ENCODE data around the gene CLCNKB.
"Not testable (repeated sequence)": the region's sequence is repeated elsewhere in the genome, so short reads cannot be mapped to it uniquely, and the experiment has no call there.

CLCNKB gene

GRCh38 chr1:16036461-16036860 is 7.1 kb upstream of the CLCNKB start:
- DNase-seq, result not testable (repeated sequence)

GRCh38 chr1:16038620-16038912 is 5.0 kb upstream of the CLCNKB start:
- DNase-seq, result no peak

GRCh38 chr1:16039871-16040270 is 3.7 kb upstream of the CLCNKB start:
- DNase-seq, result not testable (repeated sequence)

GRCh38 chr1:16041200-16041599 is 2.4 kb upstream of the CLCNKB start:
- DNase-seq, result no peak

- no peak for DNase-seq
These were observed 1.5 kb upstream of the CLCNKB start for GRCh38 chr1:16042096-16042495.

- not testable (repeated sequence) for DNase-seq
These were observed 928 bp upstream of the CLCNKB start for GRCh38 chr1:16042654-16043053.

- no peak for DNase-seq
These were observed 368 bp downstream of the CLCNKB start for GRCh38 chr1:16043950-16044349.

GRCh38 chr1:16046842-16047241 is 3.3 kb downstream of the CLCNKB start:
- DNase-seq, result no peak

- no peak for DNase-seq
These were observed 4.4 kb downstream of the CLCNKB start for GRCh38 chr1:16047791-16048475.

GRCh38 chr1:16048573-16049189 is 5.1 kb downstream of the CLCNKB start:
- peak in 1 of 2 experiments; percentile 20 for DNase-seq

- DNase-seq, result no peak
These were observed 6.7 kb downstream of the CLCNKB start for GRCh38 chr1:16050328-16050727.

GRCh38 chr1:16051039-16051438 is 7.5 kb downstream of the CLCNKB start:
- no peak for DNase-seq

- not testable (repeated sequence) for DNase-seq
These were observed 8.4 kb downstream of the CLCNKB start for GRCh38 chr1:16051949-16052348.

GRCh38 chr1:16053781-16054502 is 10.4 kb downstream of the CLCNKB start:
- DNase-seq, result no peak

GRCh38 chr1:16054598-16055540 is 11.3 kb downstream of the CLCNKB start:
- no peak for DNase-seq

- DNase-seq, result peak; percentile 74 to 80
These were observed 12.3 kb downstream of the CLCNKB start for GRCh38 chr1:16055613-16056520.

GRCh38 chr1:16056521-16056912 is 12.9 kb downstream of the CLCNKB start:
- DNase-seq, result not testable (repeated sequence)

- not testable (repeated sequence) for DNase-seq
These were observed 13.8 kb downstream of the CLCNKB start for GRCh38 chr1:16057314-16057915.

- not testable (repeated sequence) for DNase-seq
These were observed 15.0 kb downstream of the CLCNKB start for GRCh38 chr1:16058394-16059120.

- no peak for DNase-seq
These were observed 17.7 kb downstream of the CLCNKB start for GRCh38 chr1:16061266-16061665.

Measured in NCI-H446 (cell line).